Right lobe of liver (tissue), 4 donors: Measurements from ENCODE around the gene EGFLAM.

Experiments used
- CTCF ChIP-seq, 4 donors: fragments of 200-600 bp in 3 of 4; fragments of 450-650 bp in 1 of 4; IDR thresholded peaks; one replicate each; pipeline versions ENCODE4 v1.5.1 to v1.8.0; 2016 to 2022; ENCODE audit warnings: antibody characterized with exemption in 4 of 4, mild to moderate bottlenecking in 2 of 4
- POLR2A ChIP-seq: fragments of 450-650 bp; IDR thresholded peaks from one replicate; pipeline ENCODE4 v1.6.1; 2017; ENCODE audit warnings: antibody characterized with exemption, mild to moderate bottlenecking
- donor health status: DM: no; HTN: no; CAD: no.
- donor health status: DM: no; HTN: no; CAD: no.
- donor health status: DM: no; HTN: yes; CAD: no.

GRCh38 chr5:38253759-38254158 lies 4.6 kb upstream of the EGFLAM start:
- TF ChIP-seq POLR2A = no peak
- TF ChIP-seq CTCF (IDR thresholded peaks at IDR 0.05) = no peak
